Loucy (cell line): Measurements from ENCODE around the gene ASB10.

ENCODE experiments used
- CTCF ChIP-seq: fragments of 200-600 bp; sonication (generic); conservative IDR thresholded peaks from 2 replicates; pipeline ENCODE4 v1.5.1; 2014; ENCODE audit warnings: mild to moderate bottlenecking, antibody characterized with exemption, low read length
- EZH2phosphoT487 ChIP-seq: fragments of 200-600 bp; IDR thresholded peaks from 2 replicates; pipeline ENCODE4 v1.6.1; 2018; ENCODE audit warnings: antibody characterized with exemption, mild to moderate bottlenecking, moderate library complexity, borderline replicate concordance

- TF ChIP-seq CTCF = no peak
- no peak for TF ChIP-seq EZH2phosphoT487
Observed at GRCh38 chr7:151215396-151215795, 28.3 kb upstream of the ASB10 start.
